ENCODE data around the gene HSPA1A.

- no peak for TF ChIP-seq CTCF (IDR thresholded peaks at IDR 0.05)
- no peak for TF ChIP-seq SIN3A (IDR thresholded peaks at IDR 0.05; ENCODE audit: borderline replicate concordance, insufficient read depth, low read depth, low read length)
Measured at GRCh38 chr6:31819871-31820299, 4.5 kb downstream of the HSPA1A start.
